BE2C (cell line): ENCODE measurements around the gene KATNAL1.

Experiments used
- DNase-seq: peaks from one replicate; pipeline ENCODE4 v3.0.0-alpha.2; 2020
- H3K27me3 ChIP-seq: fragments of 250-450 bp; sonication (Bioruptor Pico); 2 replicates; pipeline ENCODE4 v1.5.1; 2020; ENCODE audit warnings: mild to moderate bottlenecking
- H3K36me3 ChIP-seq: fragments of 250-450 bp; sonication (Bioruptor Pico); 2 replicates; pipeline ENCODE4 v1.5.1; 2020; ENCODE audit warnings: mild to moderate bottlenecking
- H3K4me1 ChIP-seq: fragments of 250-450 bp; sonication (Bioruptor Pico); 2 replicates; pipeline ENCODE4 v1.5.1; 2020
- H3K4me3 ChIP-seq: 2 replicates; pipeline ENCODE4 v1.5.1; 2011; ENCODE audit warnings: low read depth, low read length
- H3K9me3 ChIP-seq: fragments of 250-450 bp; sonication (Bioruptor Pico); 2 replicates; pipeline ENCODE4 v1.5.1; 2020
- TF ChIP-seq, protein P1 (sequence below): IDR thresholded peaks from 2 replicates; pipeline ENCODE4 v1.5.1; 2012; ENCODE audit warnings: mild to moderate bottlenecking, low read depth, low read length

The KATNAL1 gene

DNA sequence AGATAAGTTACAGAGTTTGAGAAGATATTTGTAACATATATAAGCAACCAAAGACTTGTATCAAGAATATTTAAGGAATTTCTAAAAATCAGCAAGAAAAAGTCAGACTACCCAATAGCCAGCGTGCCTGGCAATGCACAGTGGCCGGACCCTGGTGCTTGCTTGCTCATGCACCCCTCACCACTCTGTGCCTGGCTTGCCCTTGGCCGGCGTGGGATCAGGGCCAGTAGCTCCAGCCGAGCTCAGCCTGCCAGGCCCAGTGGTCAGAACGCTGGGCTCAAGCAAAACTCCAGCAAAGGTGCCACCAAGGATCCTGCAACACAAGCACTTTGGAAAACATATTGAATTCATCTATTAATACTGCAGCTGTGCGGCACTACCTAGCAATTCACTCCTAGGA is 95.1 kb downstream of the KATNAL1 start:
- no peaks in the 10 kb centered on the region for H3K9me3 ChIP-seq
- H3K4me3 ChIP-seq, result no peak overlapping the region
- TF ChIP-seq, protein P1, sequence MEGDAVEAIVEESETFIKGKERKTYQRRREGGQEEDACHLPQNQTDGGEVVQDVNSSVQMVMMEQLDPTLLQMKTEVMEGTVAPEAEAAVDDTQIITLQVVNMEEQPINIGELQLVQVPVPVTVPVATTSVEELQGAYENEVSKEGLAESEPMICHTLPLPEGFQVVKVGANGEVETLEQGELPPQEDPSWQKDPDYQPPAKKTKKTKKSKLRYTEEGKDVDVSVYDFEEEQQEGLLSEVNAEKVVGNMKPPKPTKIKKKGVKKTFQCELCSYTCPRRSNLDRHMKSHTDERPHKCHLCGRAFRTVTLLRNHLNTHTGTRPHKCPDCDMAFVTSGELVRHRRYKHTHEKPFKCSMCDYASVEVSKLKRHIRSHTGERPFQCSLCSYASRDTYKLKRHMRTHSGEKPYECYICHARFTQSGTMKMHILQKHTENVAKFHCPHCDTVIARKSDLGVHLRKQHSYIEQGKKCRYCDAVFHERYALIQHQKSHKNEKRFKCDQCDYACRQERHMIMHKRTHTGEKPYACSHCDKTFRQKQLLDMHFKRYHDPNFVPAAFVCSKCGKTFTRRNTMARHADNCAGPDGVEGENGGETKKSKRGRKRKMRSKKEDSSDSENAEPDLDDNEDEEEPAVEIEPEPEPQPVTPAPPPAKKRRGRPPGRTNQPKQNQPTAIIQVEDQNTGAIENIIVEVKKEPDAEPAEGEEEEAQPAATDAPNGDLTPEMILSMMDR, result no peak
- 0 out of 2 replicates have a peak, but pooled peaks cover 3% of the 10 kb centered on the region for H3K4me1 ChIP-seq
- peaks cover 6% of the 10 kb centered on the region; the same call in 1 of the 2 replicates for H3K36me3 ChIP-seq
- DNase-seq, result no peak
- H3K27me3 ChIP-seq, result no peaks in the 10 kb centered on the region

GRCh38 chr13:30211745-30212144 is 95.6 kb downstream of the KATNAL1 start:
- TF ChIP-seq, protein P1, result no peak
- Histone ChIP-seq H3K27me3 (no peaks in the 10 kb centered on the region), H3K4me1 (0 out of 2 replicates have a peak, but pooled peaks cover 3% of the 10 kb centered on the region), H3K4me3 (no peak overlapping the region), H3K36me3 (peaks cover 8% of the 10 kb centered on the region; the same call in 1 of the 2 replicates), H3K9me3 (no peaks in the 10 kb centered on the region)
- no peak for DNase-seq

- no peaks in the 10 kb centered on the region for H3K4me1 ChIP-seq
- no peak overlapping the region for H3K4me3 ChIP-seq
- no peak for DNase-seq
- H3K36me3 ChIP-seq, result peaks cover 5% of the 10 kb centered on the region; the same call in 1 of the 2 replicates
- H3K9me3 ChIP-seq, result no peaks in the 10 kb centered on the region
- no peaks in the 10 kb centered on the region for H3K27me3 ChIP-seq
- TF ChIP-seq, protein P1, result no peak
Observed at GRCh38 chr13:30204564-30204963, 102.8 kb downstream of the KATNAL1 start.

- Histone ChIP-seq H3K36me3 (no peaks in the 10 kb centered on the region), H3K27me3 (no peaks in the 10 kb centered on the region), H3K4me3 (no peak overlapping the region), H3K9me3 (no peaks in the 10 kb centered on the region), H3K4me1 (peaks cover 22% of the 10 kb centered on the region)
- DNase-seq, result peak; percentile 84
- TF ChIP-seq, protein P1, result no peak; the same call in 1 of the 2 replicates
Observed at GRCh38 chr13:30196025-30196424, 111.3 kb downstream of the KATNAL1 start.

- TF ChIP-seq, protein P1, result no peak
- no peak overlapping the region for H3K4me3 ChIP-seq
- DNase-seq, result no peak
- no peaks in the 10 kb centered on the region for H3K27me3 ChIP-seq
- peaks cover 22% of the 10 kb centered on the region for H3K4me1 ChIP-seq
- no peaks in the 10 kb centered on the region for H3K9me3 ChIP-seq
- no peaks in the 10 kb centered on the region for H3K36me3 ChIP-seq
Observed at GRCh38 chr13:30194906-30195305, 112.4 kb downstream of the KATNAL1 start.

- Histone ChIP-seq H3K4me1 (peaks cover 22% of the 10 kb centered on the region), H3K27me3 (no peaks in the 10 kb centered on the region), H3K9me3 (no peaks in the 10 kb centered on the region), H3K4me3 (no peak overlapping the region), H3K36me3 (no peaks in the 10 kb centered on the region)
- DNase-seq, result no peak
- TF ChIP-seq, protein P1, result no peak
Observed at GRCh38 chr13:30193279-30194234, 113.8 kb downstream of the KATNAL1 start.
